ENCODE measurements around the gene DCAF5.

GRCh38 chr14:69135133-69135532 lies 17.8 kb downstream of the DCAF5 start:
- TF ChIP-seq CTCF (IDR thresholded peaks at IDR 0.05; ENCODE audit: low read depth, low read length) (no peak), POLR2A (IDR thresholded peaks at IDR 0.05; ENCODE audit: extremely low read depth, insufficient read length) (no peak)

All from NB4 (cell line).